HG02759 (cell line): Measurements from ENCODE around the gene GNA12.
"Not testable (repeated sequence)": the region's sequence is repeated elsewhere in the genome, so short reads cannot be mapped to it uniquely, and the experiment has no call there.

Experiments used
- ATAC-seq: cut with Tn5 transposase; IDR thresholded peaks from one replicate; pipeline ENCODE4 v1.9.1; 2021; ENCODE audit warnings: mild to moderate bottlenecking, moderate library complexity; ENCODE audit not compliant: unreplicated experiment

GNA12 gene

GRCh38 chr7:2864999-2865670 is 21.0 kb upstream of the GNA12 start:
- ATAC-seq = peak; percentile 45

- ATAC-seq = no peak
These were observed 20.3 kb upstream of the GNA12 start for GRCh38 chr7:2864204-2864985.

GRCh38 chr7:2863461-2864066 is 19.5 kb upstream of the GNA12 start:
- peak; percentile 91 for ATAC-seq

- peak; percentile 2 for ATAC-seq
These were observed 18.8 kb upstream of the GNA12 start for GRCh38 chr7:2862831-2863361.

GRCh38 chr7:2861509-2861908 is 17.4 kb upstream of the GNA12 start:
- no peak for ATAC-seq

- ATAC-seq = no peak
These were observed 16.6 kb upstream of the GNA12 start for GRCh38 chr7:2860627-2861133.

- ATAC-seq = no peak
These were observed 15.8 kb upstream of the GNA12 start for GRCh38 chr7:2859952-2860351.

GRCh38 chr7:2858621-2859020 is 14.5 kb upstream of the GNA12 start:
- no peak for ATAC-seq

- no peak for ATAC-seq
These were observed 12.5 kb upstream of the GNA12 start for GRCh38 chr7:2856388-2857169.

- ATAC-seq = no peak
These were observed 11.3 kb upstream of the GNA12 start for GRCh38 chr7:2855386-2855785.

GRCh38 chr7:2853552-2853951 is 9.4 kb upstream of the GNA12 start:
- ATAC-seq = not testable (repeated sequence)

- ATAC-seq = no peak
These were observed 9.0 kb upstream of the GNA12 start for GRCh38 chr7:2853147-2853546.

GRCh38 chr7:2851497-2851896 is 7.4 kb upstream of the GNA12 start:
- peak; percentile 81 for ATAC-seq

- ATAC-seq = no peak
These were observed 6.0 kb upstream of the GNA12 start for GRCh38 chr7:2849941-2850766.

GRCh38 chr7:2845034-2845592 is 1.0 kb upstream of the GNA12 start:
- ATAC-seq = no peak

- peak; percentile 36 for ATAC-seq
These were observed 376 bp downstream of the GNA12 start for GRCh38 chr7:2843711-2844152.

- ATAC-seq = no peak
These were observed 870 bp downstream of the GNA12 start for GRCh38 chr7:2843191-2843685.

GRCh38 chr7:2841907-2842306 is 2.2 kb downstream of the GNA12 start:
- no peak for ATAC-seq

- no peak for ATAC-seq
These were observed 3.6 kb downstream of the GNA12 start for GRCh38 chr7:2840458-2840857.
